ENCODE measurements around the gene PLEKHM3.

DNA sequence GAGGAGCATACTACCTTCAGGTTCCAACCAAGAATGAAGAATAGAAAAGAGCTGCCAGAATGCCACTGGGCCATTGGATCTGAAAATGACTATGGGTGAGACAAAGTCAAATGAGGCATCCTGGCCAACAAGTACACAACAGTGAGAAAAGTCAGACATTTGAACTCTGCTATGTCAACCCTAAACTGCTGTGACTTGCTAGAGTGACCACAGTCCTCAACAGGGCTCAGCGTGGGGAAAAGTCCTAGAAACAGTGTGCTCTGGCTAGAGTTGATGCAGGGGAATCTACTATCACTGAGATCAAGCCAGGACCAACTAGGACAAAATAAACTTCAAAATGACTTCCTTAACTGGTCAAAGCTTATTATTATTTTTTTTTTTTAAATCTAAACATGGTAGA, 157.4 kb downstream of the PLEKHM3 start:
- TF ChIP-seq YY1 (IDR thresholded peaks at IDR 0.05; ENCODE audit: insufficient read depth, insufficient read length) (no peak), SUZ12 (IDR thresholded peaks at IDR 0.05; ENCODE audit: extremely low read depth, insufficient read depth, insufficient read length) (no peak), ZNF274 (IDR thresholded peaks at IDR 0.05; ENCODE audit: low read depth, low read length) (no peak)
